Epidermal melanocyte (primary cell): ENCODE measurements around the gene MOB1B.
"Not testable (repeated sequence)": the region's sequence is repeated elsewhere in the genome, so short reads cannot be mapped to it uniquely, and the experiment has no call there.

Experiments
- DNase-seq: peaks from one replicate; pipeline ENCODE4 v3.0.0; 2011; ENCODE audit warnings: low spot score; ENCODE audit not compliant: insufficient read length

The MOB1B gene

DNA sequence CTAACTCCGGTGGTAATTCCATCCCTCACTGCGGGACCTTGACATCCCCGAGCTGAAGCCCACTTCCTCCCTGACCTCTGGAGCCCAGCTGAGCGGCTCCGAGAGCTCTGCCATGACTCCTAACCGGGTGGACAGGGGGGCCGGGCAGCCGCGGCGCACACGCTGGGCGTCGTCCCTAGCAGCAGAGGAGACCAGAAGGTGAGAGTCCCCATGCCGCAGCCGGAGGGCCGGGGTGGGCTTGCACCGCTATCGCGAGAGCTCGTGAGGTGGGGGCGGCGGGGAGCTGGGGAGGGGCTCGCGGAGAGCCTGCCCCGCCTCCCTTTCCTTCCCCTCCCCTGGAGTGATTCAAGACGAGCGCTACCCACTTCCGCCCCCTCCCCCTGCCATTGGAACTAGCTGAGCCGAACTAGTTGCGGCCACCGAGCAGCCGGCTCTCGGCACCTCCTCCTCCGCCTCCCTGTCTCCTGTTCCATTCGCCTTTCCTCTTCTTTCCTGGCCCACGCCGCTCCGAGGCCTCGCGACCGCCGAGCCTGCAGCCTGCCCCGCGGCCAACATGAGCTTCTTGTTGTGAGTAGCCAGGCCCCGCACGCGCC lies at the start of gene MOB1B:
Gene MOB1B, plus strand, starts transcription at position 386 of the 593 bp plus-strand sequence. Its CDS starts 168 bp downstream, at position 554.
- DNase-seq, result peak; percentile 75

DNA sequence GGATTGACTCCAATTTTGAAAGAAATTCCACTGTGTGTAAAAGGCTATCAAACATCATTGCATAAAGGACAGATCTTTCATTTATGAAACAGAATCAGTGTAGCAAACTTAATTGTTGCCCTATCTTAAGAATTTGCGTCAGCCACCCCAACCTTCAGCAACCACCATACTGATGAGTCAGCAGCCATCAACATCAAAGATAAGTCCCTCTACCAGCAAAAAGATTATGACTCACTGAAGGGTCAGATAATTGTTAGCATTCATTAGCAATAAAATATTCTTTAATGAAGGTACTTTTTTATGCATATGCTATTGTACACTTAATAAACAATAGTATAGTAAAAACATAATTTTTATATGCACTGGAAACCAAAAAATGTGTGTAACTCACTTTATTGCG lies 46.7 kb upstream of the MOB1B start:
- no peak for DNase-seq

DNA sequence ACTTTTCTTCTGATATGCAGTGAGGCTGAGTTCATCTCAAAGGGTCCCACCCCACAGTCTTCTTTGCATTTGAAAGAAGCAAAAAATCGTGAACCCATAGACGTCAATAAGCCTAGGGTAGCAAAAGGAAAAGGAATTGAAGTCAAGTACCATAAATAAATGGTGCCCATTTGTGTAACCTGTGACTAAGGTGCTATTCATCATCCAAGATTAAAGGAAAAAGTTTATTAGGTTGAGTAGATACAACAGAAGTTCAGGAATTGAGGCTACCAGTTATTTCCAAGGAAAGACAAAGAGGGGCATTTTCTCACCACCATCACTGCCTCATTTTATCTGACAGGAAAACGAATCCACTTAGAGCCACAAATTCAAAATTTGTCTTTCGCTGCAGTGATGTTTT lies 43.7 kb upstream of the MOB1B start:
- DNase-seq, result no peak

DNA sequence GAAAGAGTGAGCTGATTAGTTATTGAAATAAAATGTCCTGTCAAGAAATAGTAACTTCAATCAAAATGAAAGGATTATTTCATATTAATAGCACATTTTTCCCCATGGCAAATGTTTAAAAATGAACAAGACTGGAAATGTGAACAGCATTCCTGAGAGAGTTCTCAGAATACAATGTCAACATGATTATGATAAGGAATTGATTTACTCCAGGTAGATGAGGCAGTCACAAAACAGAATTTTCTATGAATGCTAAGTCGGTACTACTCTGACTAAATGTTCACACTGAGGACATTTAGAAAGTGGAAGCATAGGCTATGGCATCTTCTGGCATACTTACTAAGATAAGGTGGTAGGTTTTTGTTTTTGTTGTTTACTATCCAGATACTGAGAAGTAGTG lies 43.1 kb upstream of the MOB1B start:
- DNase-seq, result no peak

DNA sequence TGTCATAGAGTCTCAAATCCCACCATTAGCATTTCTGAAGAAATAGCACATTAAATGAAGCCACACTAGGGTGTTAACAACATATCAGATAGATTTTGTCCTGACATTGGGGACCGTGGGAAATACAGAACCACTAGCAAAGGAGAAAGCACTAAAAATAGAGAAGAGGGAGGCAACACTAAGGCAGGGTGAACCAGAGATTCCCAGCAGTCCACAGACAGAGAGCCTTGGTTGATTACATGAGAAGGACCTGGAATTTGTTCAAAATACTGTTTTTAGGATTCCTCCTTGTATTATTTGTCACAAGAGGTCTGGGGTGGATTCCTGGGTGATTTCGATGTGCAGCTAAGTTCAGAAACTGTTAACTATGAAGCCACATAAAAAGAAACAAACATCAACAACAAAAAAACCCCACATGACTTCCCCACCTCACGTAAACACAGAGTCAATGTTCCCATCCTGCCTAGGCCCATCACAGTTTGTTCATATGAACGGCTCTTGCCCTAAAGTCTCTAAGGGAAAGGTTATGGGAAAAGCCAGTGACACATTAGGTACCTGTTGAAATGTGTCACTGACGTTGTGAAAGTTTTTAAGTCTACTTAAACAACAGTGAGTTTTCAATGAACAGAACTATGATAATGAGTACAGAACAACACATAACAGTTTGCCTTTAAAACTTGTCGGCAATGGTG lies 38.9 kb upstream of the MOB1B start:
- no peak for DNase-seq

DNA sequence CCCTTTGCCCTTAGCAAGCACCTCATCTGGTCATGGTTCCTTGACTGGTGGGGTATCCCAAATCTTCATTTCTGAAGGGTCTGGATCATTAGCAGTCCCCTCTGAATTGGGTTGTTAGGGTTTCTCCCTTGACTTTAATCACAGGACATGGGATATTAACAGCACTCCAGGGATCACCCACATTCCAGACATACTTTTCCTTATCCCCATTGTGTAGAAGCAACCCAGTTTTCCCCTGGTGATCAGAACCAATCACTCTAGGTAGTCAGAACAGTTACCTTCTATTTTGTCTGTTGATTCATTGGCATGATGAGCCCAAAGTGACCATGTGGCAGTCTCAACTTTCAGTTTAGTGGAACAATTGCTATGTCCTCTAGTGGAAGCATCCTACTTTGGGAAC lies 33.4 kb upstream of the MOB1B start:
- no peak for DNase-seq

DNA sequence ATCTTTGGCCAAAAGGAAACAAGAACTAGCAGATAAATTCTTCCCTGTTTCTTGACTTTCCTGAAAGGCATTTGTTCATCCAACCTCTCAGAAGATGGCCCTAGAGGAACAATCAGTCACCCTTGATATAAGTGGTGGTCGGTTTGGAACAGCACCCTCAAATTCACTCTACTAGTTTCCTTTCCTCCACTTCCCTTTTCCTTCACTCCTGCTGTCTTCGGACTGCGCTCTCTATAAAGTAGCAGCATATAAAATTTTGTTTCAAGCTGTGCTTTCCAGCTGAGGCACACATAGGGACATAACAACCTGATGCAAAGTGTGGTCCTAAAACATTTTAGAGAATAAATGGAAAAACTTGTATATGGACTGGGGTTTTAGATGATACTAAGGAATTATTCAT lies 29.0 kb upstream of the MOB1B start:
- DNase-seq, result no peak

DNA sequence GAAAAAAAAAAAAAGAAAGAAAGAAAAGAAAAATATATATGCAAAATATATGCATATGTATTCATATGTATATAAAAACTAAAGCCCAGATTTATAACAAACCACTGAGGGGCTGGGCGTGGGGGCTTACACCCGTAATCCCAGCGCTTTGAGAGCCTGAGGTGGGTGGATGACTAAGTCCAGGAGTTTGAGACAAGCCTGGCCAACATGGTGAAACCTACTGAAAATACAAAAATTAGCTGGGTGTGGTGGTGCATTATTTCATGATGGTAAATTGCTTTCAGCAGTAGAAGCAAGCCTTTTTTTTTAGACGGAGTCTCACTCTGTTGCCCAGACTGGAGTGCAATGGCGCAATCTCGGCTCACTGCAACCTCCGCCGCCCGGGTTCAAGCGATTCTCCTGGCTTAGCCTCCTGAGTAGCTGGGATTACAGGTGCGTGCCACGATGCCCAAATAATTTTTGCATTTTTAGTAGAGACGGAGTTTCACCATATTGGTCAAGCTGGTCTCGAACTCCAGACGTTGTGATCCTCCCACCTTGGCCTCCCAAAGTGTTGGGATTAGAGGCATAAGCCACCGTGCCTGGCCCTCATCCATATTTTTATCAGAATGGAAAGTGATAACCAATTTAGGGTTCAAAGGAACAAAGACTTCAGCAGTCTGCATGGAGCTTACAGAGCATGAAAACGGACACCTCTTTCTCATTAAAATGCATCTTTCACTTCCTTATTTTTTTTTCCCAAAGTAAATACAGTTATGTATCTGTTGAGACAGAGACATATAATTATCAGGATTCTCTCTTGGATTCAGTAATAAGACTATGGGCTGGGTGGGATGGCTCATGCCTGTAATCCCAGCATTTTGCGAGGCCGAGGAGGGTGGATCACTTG lies 27.7 kb upstream of the MOB1B start:
- no peak for DNase-seq

DNA sequence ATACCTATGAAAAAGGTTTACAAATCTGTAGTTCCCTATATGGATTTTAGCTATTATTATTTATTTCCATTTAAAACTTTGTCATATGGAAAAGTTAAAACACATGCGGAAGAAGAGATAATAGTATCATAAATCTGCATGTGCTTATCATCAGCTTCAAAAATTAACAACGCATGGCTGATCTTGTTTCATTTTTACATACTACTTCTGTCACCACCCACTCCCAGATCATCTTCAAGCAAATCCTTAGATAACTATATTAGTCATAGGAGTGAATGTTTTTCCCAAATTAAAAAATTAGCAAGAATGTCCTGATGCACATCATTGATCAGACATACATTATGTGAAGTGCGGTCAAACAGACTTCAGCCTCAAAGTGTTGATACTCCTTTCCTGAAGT lies 24.6 kb upstream of the MOB1B start:
- DNase-seq, result no peak

DNA sequence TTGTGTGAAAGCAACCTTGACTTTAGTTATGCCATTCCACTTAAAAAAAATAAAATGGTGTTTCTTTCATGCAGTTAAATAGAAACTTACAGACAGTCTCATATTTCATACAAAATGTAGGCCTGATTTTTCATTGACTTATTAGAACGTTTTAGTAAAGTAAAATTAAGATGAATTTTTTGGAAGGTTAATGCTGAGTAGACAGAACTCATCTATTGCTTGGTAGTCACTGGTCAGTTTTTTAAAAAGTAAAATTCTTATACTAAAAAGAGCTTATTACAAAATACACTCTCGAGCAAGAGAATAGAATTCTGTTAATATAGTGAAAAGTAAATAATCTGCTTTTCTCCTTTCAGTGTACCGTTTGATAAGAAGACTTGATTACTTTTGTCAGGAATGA lies 21.4 kb upstream of the MOB1B start:
- no peak for DNase-seq

DNA sequence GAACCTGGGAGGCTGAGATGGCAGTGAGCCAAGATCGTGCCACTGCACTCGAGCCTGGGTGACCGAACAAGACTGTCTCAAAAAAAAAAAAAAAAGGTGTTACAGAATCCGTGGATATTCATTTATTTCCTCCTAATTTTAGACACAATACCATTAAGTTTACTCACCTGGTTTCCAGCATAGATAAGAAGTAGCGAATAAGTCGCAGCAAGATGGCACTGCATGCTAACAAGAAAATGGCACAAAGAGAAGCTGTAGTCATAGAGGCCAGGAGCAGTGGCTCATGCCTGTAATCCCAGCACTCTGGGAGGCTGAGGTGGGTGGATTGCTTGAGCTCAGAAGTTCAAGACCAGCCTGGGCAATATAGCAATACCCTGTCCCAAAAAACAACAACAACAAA lies 17.0 kb upstream of the MOB1B start:
- DNase-seq, result no peak

DNA sequence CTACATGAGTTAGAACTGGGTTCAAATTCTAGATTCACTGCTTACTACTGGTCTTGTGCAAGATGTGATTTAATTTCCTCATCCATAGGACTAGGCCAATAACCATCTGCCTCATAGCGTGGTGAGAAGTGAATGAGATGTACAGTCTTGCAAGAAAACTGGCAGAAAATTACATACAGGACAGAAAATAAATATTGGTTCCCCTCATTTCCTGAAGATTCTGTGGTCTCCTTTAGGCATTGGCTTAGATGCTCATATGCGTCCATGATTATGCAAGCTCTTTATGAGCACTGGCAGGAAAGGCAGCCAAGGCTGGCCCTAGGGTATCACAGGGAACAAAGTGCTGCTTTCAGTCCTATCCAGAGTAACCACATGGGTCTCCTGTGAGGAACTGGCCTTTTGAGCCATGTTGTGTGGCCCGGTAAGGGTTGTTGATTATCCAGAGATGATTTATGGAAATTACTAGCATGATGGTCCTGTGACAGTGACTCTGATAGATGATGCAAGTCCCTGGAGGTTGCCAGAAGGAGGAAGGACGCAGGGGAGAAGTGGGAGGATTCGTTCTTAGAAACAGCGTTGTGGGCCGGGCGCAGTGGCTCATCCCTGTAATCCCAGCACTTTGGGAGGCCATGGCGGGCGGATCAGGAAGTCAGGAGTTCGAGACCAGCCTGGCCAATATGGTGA lies 9.9 kb upstream of the MOB1B start:
- DNase-seq, result peak; percentile 78

DNA sequence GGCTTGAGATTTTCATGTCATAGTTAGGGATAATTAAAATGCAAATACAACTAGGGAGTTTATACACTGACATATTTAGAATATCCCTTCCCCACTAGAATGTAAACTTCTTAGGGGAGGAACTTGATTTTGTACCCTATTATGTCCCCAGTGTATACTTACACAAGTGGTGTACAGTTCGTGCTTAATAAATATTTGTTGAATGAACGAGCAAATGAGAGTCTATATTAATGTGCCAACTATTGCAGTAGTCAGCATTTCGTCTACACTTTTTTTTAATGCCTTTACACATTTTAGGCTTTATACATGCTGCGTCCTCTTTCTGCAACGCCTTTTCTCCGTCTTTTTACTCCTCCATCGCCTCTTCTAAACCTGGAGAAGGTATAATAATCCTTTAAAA lies 8.4 kb upstream of the MOB1B start:
- DNase-seq, result no peak

DNA sequence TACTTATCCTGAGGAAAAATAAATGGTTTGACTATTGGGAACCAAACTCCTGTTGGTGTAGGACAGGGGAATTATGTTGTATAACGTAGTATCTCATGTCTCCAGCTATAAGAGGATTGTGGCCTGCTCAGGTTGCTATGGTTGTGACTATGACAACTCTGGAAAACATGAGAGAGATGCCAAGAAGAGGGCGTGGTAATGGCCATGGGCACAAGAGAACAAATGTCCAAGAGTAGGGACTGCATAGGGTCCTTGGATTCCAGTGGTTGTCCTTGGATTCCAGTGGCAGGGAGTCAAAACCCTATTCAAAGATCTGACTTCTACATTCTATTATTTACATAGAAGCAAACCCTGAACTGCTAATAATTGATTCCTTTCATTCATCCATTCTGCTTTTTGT lies 6.8 kb upstream of the MOB1B start:
- DNase-seq, result no peak

DNA sequence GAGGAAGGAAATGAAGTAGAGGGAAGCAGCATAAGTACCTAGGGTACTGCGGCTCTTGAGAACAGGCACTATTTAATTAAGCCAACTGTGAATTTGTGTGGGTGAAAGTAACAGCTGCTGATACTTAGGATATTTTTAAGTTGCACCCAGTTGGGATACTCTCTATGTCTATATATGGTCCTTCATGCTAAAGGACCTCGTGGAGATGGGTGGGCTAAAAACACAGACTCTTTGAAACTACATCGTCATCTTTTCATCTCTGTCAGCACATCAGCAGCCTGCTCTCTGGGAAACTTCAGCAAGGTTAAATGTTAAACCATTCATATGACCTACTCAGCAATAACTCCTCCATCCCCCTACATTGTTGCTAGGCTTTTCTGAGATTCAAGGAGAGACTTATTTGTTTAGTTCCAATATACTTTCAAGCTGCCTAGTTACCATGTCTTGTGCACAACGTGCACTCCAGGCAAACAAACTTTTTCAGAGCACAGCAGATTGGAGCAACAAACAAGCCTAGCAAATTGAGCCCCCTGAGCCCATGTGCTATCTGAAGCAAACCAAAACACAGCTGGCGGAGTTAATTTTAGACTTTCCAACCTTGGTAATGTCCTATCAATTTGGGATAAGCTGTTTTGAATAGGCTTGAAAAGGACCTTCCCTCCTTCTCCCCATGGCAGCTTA lies 6.2 kb upstream of the MOB1B start:
- DNase-seq, result no peak

DNA sequence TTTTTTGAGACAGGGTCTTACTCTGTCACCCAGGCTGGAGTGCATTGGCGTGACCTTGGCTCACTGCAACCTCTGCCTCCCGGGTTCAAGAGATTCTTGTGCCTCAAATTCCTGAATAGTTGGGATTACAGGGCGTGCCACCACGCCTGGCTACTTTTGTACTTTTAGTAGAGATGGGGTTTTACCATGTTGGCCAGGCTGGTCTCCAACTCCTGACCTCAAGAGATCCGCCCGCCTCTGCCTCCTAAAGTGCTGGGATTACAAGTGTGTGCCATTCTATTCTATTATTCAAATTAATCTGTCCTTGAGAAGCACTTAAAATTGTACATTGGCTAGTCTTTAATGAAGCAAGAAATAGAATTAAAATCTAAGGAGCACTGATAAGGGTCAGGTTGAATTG lies 3.6 kb upstream of the MOB1B start:
- not testable (repeated sequence) for DNase-seq

DNA sequence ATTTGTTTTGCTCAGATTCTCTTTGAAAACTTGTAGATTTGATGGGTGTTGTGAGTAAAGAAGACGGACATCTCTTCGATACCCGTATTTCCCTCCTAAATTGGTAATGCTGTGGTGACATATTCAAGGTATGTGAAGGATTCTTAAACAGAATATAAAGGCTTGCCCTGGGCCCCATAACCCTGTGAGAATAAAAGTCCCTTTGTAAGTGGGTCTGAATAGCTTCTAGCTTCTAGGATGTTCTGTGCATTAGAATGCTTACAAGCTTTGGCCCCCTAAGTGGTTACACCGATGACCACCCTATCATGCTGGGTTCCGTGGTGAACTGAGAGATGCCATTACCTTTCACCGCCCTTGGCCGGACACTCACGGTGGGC lies 574 bp upstream of the MOB1B start:
- no peak for DNase-seq

DNA sequence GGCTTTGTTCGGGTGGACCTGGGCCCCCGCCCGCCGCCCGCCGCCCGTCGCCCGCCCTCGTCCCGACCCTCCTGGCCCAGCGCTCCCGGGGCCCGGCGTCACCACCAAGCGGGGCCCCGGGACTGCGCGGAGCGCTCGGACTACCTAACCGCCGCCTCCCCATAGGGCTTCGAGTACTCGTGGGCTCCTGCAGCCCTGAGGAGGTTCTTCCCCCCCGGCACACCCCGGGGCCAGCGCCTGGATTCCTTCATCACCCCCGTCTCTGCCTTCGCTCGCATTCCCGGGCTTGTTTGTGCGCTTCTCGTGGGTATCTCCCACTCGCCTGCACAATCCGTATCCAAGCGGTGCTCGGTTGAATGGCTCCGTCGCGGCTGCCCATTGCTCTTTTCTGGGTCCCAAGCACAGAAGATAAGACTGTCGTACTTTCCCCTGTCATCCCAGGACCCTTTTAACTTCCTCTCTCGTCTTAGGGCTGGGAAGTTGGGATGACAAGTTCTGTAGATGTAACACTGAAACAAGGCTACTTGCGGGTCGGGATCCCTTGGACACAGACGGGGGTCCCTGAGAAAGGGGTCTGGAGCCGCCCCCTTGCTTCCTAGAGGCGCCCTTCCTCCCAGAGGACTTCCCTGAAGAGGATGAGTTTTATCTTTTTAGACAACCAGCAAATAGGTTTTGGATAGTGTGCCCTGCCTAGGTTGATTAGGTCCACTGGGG lies 565 bp downstream of the MOB1B start:
- peak; percentile 29 for DNase-seq

DNA sequence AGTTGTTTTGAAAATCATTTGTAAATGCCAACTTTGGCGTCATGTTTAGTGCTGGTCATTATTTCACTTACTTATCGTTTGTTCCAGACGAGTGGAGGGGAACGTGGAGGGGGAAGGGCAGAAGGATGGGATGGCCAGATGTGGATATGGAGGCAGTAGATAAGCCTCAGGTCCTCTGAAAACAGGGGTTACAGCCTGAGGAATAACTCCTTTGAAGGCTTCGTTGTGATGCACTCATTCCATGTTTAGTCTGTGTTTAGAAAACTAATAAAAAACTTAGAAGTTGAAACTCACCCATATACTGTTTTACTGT lies 1.1 kb downstream of the MOB1B start:
- no peak for DNase-seq

DNA sequence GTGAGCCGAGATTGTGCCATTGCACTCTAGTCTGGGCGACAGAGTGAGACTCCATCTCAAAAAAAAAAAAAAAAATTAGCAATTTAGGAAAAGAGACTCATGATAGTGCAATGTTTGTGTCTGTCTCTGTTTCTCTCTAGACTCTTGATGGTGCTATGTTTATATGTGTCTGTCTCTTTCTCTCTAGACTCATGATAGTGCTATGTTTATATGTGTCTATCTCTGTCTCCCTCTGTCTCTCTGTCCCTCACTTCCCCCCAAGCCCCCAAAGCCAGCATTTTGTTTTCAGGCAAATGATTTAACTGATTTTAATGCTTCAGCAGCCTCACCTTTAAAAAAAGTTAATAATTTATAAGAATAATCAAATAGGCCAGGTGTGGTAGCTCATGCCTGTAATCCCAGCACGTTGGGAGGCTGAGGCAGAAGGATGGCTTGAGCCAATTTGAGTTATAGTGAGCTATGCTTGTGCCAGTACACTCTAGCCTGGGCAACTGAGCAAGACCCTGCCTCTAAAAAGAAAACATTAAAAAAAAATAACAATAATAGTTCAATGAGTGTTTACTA lies 6.9 kb downstream of the MOB1B start:
- DNase-seq, result no peak

DNA sequence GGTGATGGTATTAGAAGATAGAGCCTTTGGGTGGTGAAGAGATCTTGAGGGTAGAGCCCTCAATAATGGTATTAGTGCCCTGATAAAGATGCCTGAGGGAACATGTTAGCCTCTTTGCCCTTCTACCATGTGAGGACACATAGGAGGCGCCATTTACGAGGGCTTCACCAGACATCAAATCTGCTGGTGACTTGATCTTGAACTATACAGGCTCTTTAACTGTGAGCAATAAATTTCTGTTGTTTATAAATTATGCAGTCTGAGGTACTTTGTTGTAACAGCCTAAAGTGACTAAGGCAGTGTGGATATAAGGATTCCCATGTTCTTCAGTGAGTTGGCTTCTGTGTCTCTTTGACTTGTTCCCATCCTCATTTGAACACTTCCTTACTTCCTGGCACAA lies 11.8 kb downstream of the MOB1B start:
- no peak for DNase-seq
